NB4 (cell line): Measurements from ENCODE around the gene BCAS3.

Experiments used
- MAX ChIP-seq: IDR thresholded peaks from 2 replicates; pipeline ENCODE4 v1.6.1; 2011; ENCODE audit warnings: low read depth, low read length
- TF ChIP-seq, protein P1 (sequence below): IDR thresholded peaks from one replicate; pipeline ENCODE4 v1.5.1; 2012; ENCODE audit warnings: low read depth, low read length

DNA sequence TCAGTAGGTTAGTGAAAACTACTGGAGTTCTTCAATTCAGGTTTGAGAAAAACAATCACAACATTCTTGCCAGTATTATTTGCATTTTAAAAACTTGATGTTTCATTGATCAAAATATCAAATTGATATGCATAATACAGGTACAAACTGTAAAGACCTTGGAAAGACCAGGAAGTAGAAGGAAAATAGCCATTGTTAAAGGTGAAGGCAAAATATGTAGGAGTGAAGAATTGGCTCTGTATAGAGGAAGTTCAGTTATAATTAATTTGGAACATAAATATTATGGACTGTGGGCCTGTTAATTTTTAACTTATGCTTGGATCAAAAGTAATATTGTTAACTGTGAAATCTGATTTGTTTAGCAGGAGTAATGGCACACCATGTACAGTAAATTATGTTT, 112.6 kb downstream of the BCAS3 start:
- TF ChIP-seq, protein P1, sequence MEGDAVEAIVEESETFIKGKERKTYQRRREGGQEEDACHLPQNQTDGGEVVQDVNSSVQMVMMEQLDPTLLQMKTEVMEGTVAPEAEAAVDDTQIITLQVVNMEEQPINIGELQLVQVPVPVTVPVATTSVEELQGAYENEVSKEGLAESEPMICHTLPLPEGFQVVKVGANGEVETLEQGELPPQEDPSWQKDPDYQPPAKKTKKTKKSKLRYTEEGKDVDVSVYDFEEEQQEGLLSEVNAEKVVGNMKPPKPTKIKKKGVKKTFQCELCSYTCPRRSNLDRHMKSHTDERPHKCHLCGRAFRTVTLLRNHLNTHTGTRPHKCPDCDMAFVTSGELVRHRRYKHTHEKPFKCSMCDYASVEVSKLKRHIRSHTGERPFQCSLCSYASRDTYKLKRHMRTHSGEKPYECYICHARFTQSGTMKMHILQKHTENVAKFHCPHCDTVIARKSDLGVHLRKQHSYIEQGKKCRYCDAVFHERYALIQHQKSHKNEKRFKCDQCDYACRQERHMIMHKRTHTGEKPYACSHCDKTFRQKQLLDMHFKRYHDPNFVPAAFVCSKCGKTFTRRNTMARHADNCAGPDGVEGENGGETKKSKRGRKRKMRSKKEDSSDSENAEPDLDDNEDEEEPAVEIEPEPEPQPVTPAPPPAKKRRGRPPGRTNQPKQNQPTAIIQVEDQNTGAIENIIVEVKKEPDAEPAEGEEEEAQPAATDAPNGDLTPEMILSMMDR, result no peak
- no peak for TF ChIP-seq MAX
